ENCODE measurements around the gene NHLRC4.

Gene NHLRC4

DNA sequence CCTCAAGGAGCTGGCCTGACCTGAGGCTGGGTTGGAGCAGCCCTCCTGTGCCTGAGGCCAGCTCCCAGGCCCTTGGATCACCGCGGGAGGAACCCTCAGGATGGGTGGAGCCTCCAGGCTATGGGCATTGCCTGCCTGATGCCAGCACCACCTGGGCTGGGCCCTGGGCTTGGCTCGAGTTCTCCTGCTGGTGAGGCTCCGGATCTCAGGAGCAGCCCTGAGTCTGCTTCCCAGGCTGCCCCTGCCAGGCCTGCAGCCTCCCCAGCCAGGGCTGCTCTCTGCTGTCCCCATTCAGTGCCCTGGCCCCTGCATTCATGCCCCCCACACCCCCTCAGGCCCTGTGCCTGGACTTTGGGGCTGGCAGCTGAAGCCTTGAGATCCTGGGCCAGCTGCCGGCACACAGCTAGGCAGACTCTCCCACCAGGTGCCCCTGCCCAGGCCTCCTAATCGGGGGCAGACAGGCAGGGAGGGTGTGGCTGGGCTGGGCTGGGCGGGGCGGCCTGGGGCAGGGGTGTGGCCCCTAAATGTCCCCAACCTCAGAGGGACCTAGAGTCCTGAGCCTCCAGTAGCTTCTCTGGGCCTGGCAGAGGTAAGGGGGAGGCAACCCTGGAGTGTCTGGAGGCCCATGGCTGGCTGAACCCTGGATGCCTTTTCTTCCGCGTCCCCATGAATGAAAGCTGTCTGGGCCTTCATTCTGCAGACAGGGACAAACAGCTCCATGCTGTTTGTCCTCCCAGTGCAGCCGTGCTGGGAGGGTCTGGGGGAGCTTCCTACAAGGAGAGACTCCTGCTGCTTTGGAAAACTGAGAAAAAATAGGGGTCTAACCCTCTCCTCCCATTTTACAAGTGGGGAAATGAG, 1.8 kb downstream of the NHLRC4 start:
- no peak for DNase-seq

DNA sequence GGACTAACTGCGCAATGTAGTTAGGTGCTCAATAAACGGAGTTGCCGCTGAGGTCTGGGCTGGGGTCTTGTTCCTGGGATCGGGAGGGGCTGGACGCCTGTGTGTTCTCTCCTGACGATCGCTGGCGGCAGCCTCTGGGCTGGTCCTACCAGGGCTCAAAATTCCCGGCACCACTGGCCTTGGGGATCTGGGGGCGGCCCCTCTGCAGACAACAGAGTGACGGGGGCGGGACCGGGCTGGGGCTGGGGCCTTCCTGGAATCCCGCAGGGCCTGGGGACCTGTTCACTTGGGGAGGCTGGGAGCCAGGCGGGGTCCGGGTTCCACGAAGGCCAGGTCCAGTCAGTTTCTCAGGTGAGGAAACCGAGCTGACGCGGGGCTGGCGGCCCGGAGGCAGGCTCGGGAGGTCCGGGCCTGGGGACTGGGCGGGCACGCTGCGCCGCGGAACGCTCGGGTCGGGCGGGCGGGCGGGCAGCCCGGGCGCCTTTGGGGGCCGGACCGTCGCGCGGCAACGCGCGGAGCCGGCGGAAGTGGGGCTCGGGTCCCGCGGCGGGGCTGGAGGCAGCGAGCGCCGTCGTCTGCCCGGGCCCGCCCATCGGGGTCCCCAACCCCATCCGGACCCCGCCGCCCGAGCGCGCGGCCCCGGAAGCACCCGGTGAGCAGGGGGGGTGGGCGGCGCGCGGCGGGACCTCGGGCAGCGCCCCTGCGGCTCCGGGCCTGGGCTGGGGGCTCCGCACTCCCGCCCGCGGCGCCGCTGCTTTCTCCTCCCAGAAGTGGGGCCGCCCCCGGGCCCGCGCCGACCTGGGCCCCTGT, 2.8 kb downstream of the NHLRC4 start, which contains the start of gene PIGQ:
Gene PIGQ, plus strand, starts transcription at position 524 of the 810 bp plus-strand sequence. CDS start 4,107 bp downstream, outside the sequence.
- no peak for DNase-seq

DNA sequence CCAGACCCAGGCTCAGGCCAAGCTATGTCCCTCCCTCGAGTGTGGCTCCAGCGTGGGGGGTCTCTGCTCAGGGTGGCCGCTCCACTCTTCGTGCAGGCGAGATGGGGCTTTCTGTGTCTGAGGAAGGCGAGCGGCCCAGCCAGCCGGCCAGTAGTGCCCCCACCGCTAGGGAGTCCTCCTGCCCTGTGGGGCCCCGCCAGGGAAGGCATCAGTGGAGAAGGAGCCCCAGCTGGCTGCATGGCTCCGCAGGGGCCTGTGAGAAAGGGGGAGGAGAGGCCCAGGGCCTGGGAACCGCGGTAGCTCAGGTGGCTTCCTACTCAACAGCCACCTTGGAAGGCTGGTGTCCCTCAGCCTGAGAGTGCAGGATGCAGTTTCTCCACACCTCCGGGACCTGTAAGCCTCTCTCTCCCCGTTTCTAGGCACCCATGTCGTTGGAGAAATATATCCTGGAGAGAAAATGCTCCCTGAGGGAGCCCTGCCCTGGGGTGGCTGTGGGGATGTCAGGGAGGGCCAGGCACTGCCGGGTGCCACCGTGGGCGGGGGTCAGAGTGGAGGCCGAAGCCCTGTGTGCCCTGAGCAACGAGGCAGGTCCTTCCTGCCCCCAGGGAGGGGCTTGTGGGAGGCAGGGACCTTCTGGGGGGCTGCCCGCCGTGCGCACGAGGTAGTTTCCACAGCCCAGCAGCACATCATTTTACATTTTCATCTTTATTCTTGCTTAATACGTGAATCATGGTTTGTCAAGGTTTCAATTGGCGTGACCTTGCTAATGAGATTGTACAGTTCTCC, 6.3 kb downstream of the NHLRC4 start:
- DNase-seq: no peak

DNA sequence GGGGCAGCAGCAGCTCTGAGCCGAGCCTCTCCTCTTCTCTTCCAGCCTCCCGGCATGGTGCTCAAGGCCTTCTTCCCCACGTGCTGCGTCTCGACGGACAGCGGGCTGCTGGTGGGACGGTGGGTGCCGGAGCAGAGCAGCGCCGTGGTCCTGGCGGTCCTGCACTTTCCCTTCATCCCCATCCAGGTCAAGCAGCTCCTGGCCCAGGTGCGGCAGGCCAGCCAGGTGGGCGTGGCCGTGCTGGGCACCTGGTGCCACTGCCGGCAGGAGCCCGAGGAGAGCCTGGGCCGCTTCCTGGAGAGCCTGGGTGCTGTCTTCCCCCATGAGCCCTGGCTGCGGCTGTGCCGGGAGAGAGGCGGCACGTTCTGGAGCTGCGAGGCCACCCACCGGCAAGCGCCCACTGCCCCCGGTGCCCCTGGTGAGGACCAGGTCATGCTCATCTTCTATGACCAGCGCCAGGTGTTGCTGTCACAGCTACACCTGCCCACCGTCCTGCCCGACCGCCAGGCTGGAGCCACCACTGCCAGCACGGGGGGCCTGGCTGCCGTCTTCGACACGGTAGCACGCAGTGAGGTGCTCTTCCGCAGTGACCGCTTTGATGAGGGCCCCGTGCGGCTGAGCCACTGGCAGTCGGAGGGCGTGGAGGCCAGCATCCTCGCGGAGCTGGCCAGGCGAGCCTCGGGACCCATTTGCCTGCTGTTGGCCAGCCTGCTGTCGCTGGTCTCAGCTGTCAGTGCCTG, 7.4 kb downstream of the NHLRC4 start:
- DNase-seq: no peak

DNA sequence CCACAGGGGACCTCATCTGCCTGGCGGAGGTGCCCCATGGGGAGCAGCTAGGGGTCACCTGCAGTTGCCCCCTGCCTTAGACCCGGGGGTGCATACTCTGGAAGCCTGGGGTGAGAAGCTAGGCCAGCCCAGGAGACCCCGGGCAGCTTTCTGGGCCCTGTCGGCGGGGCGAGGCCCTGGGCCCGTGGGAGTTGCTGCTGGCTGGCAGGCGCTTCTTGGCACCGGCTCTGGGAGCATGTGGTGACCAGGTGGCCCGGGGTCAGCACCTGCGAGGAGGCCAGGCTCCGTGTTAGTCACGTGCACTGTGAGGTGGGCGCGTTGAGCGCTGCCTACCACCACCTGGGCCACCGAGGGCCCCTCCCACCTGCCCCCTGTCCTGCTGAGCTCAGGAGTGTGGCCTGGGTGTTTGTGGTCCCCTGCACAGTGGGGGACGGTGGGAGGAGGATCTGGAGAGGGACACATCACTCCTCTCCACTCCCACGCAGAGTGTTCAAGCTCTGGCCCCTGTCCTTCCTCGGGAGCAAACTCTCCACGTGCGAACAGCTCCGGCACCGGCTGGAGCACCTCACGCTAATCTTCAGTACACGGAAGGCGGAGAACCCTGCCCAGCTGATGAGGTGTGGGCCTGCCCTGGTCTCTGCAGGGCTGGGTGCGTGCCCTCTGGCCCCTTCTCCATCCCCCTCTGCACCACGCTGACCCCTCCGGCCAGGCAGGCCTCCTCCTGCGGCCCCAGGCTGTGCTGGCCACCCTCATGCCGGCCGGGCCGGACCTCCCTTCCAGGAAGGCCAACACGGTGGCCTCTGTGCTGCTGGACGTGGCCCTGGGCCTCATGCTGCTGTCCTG, 8.8 kb downstream of the NHLRC4 start:
- DNase-seq: no peak

DNA sequence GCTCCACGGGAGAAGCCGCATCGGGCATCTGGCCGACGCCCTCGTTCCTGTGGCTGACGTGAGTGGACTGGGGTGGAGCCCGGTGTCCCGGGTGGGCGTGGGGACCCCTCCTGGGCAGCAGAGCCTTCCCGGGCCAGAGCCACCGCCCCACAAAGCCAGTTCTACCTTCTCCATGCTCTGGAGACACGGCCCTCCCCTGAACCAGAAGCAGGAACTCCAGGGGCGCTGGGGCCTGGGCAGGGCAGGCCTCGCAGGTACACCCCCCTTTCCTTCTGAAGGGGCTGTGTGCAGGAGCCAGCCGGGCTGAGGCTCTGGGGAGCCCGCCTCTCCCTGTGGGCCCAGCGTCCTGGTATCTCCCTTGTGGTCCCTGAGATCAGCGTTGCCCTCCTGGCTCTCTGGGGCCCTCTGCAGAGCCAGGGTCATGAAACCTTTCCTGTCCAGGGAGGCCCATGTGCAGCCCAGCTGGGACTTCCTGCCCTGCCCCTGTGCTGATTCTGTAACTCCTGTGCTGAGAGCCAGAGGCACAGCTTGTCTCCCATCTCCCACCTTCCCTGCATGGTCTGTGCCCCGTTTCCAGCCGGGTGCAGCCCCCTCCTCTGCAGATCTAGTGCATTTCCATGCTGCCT, 9.5 kb downstream of the NHLRC4 start:
- DNase-seq: no peak

DNA sequence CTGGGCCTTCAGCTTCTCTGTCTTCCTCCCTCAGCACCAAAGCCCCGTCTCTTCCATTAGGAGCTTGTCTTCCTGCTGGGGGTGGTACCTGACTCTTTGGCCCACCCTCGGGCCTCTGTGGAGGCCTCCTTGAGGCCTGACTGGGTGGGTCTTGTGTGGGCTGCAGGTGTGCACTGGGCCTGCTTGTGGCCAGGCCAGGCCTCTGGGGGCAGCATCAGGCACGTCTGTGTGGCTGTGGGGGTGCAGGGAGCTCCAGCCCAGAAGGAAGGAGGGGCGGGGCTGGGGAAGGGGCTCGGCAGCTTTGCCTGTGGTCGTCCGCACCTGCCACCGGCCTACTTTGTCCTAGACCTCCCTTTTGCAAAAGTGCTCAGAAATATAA, 10.0 kb downstream of the NHLRC4 start:
- no peak for DNase-seq

DNA sequence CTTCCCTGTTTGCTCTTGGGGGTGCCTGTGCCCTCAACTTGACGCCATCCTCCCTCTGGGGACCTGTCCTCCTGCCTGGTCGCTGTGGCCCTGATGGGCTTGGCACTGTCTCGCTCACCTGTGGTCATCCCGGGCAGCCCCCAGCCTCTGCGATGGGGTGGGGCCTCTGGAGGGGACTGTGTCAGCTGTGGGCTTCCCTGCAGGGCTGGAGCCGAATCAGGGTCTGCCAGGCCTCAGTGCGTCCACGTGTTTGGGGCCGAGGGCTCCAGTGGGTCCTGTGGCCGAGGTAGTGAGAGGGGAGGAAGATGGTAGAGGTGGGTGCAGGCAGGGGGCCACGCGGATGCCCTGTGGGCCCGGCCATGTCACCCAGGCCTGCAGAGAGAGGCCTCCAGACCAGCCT, 11.0 kb downstream of the NHLRC4 start:
- DNase-seq: no peak

DNA sequence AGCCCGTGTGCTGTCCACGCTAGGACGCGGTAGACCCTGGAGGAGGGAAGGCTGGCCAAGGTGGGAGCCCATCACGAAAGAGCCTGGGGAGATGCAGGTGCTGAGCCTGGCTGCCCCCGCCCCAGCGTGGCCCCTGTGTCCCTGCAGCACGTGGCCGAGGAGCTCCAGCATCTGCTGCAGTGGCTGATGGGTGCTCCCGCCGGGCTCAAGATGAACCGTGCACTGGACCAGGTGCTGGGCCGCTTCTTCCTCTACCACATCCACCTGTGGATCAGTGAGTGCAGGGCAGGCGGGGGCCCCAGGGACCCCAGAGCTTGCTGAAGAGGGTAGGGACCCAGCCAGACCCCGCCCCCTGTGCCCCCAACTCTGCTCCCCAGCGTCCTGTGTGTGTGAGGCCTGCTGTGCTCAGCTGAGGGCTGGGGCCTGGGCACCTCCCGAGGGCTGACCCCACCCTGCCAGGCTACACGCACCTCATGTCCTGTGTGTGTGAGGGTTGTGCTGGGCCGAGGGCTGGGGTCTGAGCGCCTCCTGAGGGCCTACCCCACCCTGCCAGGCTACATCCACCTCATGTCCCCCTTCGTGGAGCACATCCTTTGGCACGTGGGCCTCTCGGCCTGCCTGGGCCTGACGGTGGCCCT, 11.5 kb downstream of the NHLRC4 start:
- no peak for DNase-seq

DNA sequence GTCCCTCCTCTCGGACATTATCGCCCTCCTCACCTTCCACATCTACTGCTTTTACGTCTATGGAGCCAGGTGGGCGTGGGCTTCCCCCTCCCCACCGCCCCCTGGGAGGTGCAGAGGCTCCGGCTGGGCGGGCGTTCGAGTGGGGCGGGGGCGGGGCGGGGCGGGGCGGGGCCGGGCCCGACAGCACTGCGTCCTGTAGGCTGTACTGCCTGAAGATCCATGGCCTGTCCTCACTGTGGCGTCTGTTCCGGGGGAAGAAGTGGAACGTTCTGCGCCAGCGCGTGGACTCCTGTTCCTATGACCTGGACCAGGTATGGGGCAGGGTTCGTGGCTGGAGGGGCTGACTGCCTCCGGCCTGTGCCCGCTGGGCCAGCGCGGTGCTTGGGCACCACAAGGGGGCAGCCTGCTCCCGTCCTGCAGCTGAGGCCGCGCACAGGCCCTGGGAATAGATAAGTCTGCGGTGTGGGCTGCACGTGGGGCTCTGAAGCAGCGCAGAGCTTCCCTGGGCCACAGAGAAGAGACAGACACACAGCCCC, 12.1 kb downstream of the NHLRC4 start:
- no peak for DNase-seq

DNA sequence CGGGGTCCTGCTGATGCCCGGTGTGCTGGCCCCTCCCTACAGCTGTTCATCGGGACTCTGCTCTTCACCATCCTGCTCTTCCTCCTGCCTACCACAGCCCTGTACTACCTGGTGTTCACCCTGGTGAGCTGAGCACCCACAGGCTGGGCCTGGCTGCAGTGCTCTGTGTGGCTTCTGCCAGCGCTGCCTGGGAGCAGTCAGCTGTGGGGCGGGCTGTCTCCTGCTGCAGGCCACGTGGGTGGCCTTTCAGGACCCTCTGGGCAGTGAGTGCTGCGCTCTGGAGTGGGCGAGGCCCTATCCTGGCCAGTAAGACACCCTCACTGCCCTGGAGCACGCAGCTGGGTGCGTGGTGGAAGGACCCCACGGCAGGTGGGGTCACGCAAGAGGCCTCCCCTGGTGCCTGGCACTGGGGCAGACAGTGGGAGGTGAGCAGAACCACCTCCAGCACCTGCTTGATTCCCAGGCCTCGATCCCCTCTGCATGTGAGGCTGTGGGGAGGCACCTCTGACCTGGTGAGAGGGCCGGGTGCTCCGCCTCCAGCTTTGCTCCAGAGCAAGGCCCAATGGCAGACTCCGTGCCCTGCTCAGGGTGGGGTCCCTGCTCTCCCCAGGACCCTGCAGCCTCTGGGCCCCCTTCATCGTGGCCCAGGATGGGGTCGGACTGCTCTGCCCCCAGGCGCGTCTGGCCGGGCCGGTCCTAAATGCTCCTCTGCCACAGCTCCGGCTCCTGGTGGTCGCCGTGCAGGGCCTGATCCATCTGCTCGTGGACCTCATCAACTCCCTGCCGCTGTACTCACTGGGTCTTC, 13.5 kb downstream of the NHLRC4 start:
- DNase-seq: no peak

DNA sequence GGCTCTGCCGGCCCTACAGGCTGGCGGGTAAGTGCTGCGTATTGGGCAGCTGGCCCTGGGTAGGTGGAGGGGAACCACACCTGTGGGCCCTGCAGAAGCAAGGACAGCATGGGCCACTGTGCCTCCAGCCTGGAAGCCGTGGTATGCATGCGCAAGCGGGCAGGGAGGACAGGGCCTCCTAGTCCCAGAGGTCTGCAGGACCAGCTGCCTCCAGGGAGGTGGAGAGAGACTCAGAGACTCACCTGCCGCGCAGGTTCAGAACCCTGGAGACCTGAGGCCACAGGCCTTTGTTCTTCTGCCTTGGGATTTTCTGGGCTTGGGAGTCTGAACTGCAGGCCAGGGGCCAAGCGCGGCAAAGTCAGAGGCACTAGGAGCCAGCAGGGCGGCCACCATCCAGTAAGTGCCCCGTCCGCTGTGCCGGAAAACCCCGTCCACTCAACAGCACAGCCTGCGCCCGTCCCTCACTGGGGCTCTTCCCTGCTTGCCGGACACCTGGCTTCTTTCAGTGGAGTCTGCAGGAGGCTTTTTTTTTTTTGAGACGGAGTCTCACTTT, 14.2 kb downstream of the NHLRC4 start:
- no peak for DNase-seq

DNA sequence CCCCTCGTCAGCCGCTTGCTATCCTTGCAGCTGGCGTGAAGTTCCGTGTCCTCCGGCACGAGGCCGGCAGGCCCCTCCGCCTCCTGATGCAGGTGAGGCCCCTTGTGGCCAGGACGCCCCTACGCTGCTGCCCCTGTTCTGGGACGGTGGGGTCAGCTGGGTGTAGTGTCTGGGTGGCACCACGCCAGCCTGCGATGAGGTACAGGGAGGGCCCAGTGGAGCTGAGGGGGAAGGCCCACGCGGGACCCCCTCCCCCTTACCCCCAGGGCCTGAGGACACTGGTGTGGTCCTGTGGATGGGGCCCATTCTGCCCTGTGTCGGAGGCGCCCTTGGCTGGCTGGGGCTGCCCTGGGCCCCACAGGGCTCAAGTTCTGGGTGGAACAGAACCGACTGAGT, 15.4 kb downstream of the NHLRC4 start:
- DNase-seq: no peak

DNA sequence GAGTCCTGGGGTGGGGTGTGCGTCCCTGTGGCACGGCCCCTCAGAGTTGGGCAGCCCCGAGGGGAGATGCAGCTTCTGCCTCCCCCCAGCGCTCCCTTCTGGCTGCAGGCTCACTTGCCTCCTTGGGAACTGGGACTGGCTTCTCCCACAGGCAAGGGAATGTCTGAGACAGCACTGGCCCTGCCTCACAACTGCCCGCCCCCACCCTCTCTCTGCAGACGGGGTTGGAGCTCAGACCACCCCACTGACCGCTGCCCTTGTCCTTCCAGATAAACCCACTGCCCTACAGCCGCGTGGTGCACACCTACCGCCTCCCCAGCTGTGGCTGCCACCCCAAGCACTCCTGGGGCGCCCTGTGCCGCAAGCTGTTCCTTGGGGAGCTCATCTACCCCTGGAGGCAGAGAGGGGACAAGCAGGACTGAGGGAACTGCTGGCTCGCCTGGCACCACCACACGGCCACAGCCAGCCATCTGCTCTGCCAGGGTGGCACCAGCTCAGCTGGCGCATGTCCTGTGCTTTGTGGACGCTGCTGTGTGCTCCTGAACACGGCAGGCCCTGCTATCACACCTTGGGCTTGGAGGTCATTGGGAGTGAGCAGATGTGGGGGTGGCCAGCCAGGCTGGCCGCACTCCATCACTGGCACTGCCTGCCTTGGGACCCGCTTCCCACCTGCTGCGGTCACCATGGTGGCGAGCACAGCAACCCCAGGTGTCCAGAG, 16.0 kb downstream of the NHLRC4 start:
- DNase-seq: no peak

DNA sequence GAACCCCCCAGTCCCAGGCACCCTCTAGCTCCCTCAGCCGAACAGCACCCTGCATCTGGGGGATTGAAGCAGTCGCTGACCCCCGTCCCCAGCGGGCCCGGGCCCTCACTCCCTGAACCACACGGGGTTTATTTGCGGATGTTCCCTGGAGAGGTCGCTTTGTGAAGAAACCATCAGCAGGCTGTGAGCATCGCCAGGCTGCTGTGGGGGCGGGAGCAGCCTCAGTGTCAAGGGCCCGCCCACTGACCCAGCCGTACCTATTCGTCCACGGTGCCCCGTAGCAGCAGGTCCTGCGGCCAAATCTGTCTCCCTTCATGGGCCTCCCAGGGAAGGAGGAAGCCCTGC, 16.6 kb downstream of the NHLRC4 start:
- no peak for DNase-seq

DNA sequence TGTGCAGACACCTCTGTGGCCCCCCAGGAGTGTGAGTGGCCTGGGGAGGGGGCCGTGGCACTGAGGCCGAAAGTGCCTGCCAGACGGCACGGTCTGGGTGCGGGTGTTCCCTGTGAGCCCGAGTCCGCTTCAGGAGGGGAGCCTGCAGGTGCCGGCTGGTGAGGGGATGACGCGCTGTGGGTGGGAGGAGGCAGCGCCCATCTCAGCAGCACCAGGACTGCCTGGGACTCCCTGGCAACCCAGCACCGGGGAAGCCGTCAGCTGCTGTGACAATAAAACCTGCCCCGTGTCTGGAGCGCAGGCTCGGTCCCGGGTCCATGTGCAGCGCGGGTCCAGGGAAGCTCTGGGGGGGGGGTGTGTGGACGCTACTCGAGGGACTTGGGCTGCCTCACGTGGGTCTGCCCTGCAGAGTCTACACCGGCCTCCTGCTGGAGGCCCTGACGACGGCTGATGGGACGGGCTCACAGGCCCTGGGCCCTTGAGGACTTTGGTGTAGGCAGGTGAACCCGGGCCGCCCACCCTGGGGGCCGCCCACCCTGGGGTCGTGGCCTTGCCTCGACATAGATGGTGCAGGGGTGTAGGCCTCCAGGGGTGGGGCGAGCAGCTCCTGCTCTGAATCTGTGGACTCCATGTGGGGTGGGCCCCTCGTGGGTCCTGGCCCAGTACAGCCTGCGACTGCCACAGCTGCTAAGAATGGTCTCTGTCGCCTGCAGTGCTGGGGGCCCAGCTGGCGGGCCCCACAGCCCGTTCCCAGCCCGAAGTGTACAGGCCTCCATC, 17.2 kb downstream of the NHLRC4 start:
- no peak for DNase-seq

DNA sequence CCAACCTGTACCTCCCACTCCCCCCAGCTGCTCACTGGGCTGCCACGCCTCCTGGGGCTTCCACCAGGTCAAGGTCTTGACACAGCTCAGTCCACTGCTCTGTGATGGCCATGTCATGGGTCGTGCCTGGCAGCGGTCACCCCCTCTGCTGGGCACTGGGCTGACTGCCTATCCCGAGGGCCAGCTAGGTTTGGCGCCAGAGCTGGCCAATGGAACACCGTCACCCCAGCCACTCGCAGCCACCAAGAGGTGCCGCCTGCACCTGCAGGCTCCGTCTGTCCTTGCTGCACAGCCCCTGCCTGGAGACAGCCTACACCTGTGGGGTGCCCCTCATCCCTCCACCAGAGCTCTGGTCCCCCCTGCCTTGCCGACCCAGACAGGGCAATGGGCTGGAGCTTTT, 18.5 kb downstream of the NHLRC4 start:
- no peak for DNase-seq
